DOHH2 (cell line): ENCODE measurements around the gene SOCS2.

Experiments used
- EZH2phosphoT487 ChIP-seq: fragments of 200-600 bp; sonication (generic); IDR thresholded peaks from 2 replicates; pipeline ENCODE4 v1.6.1; 2017; ENCODE audit warnings: borderline replicate concordance, mild to moderate bottlenecking, antibody characterized with exemption, low read length, moderate library complexity, mixed read lengths
- TF ChIP-seq, protein P1 (sequence below): fragments of 200-600 bp; sonication (generic); IDR thresholded peaks from one replicate; pipeline ENCODE4 v1.5.1; 2014; ENCODE audit warnings: antibody characterized with exemption, mild to moderate bottlenecking, low read depth, low read length; ENCODE audit not compliant: poor library complexity, severe bottlenecking

DNA sequence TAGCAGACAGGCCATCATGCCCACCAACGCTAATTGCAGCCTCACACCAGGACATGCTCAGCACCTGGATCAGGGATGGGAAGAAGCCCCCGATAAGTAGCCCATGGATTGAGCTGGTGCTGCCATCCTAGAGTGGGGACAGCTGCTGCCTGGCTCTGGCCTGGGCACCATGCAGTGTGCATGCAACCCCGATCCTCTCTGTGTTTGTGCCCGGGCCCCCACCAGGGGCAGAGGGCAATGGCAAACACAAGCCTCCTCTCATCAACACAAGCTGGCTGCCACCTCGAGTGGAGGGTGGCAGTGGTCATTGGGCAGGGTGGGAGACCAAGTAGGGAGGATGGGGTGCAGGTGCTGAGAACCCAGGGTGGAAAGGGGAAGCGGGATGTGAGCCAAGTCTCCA, 23.3 kb upstream of the SOCS2 start:
- TF ChIP-seq, protein P1, sequence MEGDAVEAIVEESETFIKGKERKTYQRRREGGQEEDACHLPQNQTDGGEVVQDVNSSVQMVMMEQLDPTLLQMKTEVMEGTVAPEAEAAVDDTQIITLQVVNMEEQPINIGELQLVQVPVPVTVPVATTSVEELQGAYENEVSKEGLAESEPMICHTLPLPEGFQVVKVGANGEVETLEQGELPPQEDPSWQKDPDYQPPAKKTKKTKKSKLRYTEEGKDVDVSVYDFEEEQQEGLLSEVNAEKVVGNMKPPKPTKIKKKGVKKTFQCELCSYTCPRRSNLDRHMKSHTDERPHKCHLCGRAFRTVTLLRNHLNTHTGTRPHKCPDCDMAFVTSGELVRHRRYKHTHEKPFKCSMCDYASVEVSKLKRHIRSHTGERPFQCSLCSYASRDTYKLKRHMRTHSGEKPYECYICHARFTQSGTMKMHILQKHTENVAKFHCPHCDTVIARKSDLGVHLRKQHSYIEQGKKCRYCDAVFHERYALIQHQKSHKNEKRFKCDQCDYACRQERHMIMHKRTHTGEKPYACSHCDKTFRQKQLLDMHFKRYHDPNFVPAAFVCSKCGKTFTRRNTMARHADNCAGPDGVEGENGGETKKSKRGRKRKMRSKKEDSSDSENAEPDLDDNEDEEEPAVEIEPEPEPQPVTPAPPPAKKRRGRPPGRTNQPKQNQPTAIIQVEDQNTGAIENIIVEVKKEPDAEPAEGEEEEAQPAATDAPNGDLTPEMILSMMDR, result no peak
- no peak for TF ChIP-seq EZH2phosphoT487
